Lower leg skin (tissue), 3 donors: ENCODE measurements around the gene PER3.

Experiments used
- CTCF ChIP-seq, 3 donors: fragments of 450-650 bp; IDR thresholded peaks; one replicate each; pipeline ENCODE4 v1.5.1; 2016; ENCODE audit warnings: antibody characterized with exemption in 3 of 3, mild to moderate bottlenecking in 3 of 3, moderate library complexity in 2 of 3
- POLR2A ChIP-seq, 2 donors: fragments of 450-650 bp; IDR thresholded peaks; one replicate each; pipeline ENCODE4 v1.6.1; 2016 to 2017; ENCODE audit warnings: antibody characterized with exemption in 2 of 2, mild to moderate bottlenecking in 1 of 2, moderate library complexity in 1 of 2

DNA sequence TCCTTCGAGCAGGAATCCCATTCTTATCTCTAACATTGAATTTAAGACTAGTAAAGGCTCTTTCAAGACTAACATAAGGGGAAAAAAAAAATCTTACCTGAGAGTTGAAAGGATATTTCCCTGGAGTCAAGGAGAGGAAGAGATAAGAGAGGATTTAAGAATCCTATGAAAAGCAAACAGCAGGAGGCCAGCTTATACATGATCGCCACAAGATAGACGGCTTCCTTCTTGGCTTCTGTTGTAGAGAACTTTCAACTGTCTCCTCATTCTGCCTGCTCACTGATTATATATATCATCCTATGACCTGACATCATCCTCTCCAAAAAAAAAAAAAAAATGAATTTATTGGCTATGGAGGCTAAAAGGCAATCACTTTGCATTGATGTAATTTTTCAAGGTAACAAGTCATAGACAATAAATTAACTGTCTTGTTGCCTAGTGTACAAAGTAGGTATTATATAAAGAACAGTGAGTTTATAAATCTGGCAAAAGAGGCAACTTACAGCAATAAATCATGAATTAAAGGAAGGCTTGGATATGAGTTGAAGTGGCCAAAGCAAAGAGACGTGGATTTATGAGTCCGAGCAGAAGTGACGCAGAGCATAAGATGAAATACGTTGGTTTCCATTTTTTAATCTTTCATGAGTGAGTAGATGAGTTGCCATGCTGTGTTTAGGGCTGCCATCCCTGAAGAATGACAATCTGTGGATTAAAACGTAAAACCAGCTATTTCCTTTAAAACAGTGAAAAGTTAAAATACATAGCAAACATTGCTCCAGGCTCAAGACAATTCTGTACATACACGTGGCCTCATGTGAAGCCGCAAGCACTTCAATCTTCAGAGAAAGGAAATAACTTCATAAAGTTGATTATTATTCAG lies 69.0 kb downstream of the PER3 start, which contains the start of gene UTS2:
- TF ChIP-seq CTCF (IDR thresholded peaks at IDR 0.05) (no peak), POLR2A (IDR thresholded peaks at IDR 0.05) (no peak)
